ENCODE data around the gene CCDC9.

The CCDC9 gene

DNA sequence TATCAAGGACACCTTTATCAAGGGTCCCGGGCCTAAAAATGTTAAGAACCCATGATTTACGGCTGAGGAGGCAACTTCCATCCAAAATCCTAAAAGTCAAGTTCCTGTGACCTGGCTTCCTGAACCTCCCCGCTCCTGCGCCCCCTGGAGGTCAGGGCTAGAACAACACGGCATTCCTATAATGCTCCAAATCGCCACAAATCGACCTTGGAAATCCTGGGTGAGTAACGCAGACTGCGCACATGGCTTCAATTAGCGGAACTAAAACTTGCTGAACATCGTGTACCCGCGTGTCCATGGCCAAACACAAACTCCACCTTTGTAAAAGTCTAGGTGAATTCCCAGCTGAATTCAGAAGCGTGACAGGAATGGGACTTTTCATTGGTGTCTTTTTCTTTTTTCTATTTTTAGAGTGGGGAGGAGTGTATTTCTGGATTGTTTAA is 49.0 kb downstream of the CCDC9 start:
- Histone ChIP-seq H3K4me2 (ENCODE audit: insufficient read depth, low read length) (no peak overlapping the region), H3K79me2 (ENCODE audit: insufficient read depth, low read length) (no peaks in the 10 kb centered on the region), H3K27ac (ENCODE audit: low read length) (no peak overlapping the region), H2AFZ (ENCODE audit: low read depth, low read length) (peak overlapping the region; percentile 24; the same call in 1 of the 2 replicates), H3K4me3 (ENCODE audit: low read depth in 1 of 2, low read length in 2 of 2) (no peak overlapping the region), H3K9me3 (ENCODE audit: insufficient read depth, low read length, severe bottlenecking) (no peaks in the 10 kb centered on the region), H3K27me3 (ENCODE audit: insufficient read depth, low read length, poor library complexity) (no peaks in the 10 kb centered on the region), H4K20me1 (ENCODE audit: insufficient read depth, low read length) (no peaks in the 10 kb centered on the region), H3K4me1 (ENCODE audit: insufficient read depth, low read length) (0 out of 2 replicates have a peak, but pooled peaks cover 5% of the 10 kb centered on the region), H3K9ac (ENCODE audit: low read depth, low read length) (no peak overlapping the region), H3K36me3 (ENCODE audit: insufficient read depth, low read length) (no peaks in the 10 kb centered on the region)
- no peak for TF ChIP-seq EZH2 (IDR thresholded peaks at IDR 0.05; ENCODE audit: borderline replicate concordance, low read depth, low read length, severe bottlenecking)
- TF ChIP-seq, protein P1, sequence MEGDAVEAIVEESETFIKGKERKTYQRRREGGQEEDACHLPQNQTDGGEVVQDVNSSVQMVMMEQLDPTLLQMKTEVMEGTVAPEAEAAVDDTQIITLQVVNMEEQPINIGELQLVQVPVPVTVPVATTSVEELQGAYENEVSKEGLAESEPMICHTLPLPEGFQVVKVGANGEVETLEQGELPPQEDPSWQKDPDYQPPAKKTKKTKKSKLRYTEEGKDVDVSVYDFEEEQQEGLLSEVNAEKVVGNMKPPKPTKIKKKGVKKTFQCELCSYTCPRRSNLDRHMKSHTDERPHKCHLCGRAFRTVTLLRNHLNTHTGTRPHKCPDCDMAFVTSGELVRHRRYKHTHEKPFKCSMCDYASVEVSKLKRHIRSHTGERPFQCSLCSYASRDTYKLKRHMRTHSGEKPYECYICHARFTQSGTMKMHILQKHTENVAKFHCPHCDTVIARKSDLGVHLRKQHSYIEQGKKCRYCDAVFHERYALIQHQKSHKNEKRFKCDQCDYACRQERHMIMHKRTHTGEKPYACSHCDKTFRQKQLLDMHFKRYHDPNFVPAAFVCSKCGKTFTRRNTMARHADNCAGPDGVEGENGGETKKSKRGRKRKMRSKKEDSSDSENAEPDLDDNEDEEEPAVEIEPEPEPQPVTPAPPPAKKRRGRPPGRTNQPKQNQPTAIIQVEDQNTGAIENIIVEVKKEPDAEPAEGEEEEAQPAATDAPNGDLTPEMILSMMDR (IDR thresholded peaks at IDR 0.05; ENCODE audit: borderline replicate concordance, extremely low read depth, low read length, poor library complexity, severe bottlenecking) = peak; percentile 99
- DNase-seq (peak; percentile 58), ATAC-seq (ENCODE audit: insufficient read depth, low read depth) (no peak)

DNA sequence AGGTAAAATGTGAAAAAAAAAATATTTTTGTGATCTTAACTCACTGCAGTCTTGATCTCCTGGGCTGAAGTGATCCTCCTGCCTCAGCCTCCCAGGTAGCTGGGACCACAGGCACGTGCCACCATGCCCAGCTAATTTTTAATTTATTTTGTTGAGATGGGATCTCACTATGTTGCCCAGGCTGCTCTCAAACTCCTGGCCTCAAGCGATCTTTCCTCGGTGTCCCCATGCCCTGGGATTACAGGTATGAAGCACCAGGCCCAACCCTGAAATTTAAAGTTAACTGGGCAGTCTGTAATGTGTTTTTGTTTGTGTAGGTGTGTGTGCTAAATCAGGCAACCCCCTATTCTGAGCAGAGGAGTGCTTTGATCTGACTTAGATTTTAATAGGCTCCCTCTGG is 50.0 kb downstream of the CCDC9 start:
- H4K20me1 ChIP-seq (ENCODE audit: insufficient read depth, low read length) = no peaks in the 10 kb centered on the region
- H3K27me3 ChIP-seq (ENCODE audit: insufficient read depth, low read length, poor library complexity) = no peaks in the 10 kb centered on the region
- no peak overlapping the region for H3K9ac ChIP-seq (ENCODE audit: low read depth, low read length)
- no peaks in the 10 kb centered on the region for H3K36me3 ChIP-seq (ENCODE audit: insufficient read depth, low read length)
- no peak for TF ChIP-seq EZH2 (IDR thresholded peaks at IDR 0.05; ENCODE audit: borderline replicate concordance, low read depth, low read length, severe bottlenecking)
- TF ChIP-seq, protein P1 (IDR thresholded peaks at IDR 0.05; ENCODE audit: borderline replicate concordance, extremely low read depth, low read length, poor library complexity, severe bottlenecking) = no peak
- no peak overlapping the region for H3K4me3 ChIP-seq (ENCODE audit: low read depth in 1 of 2, low read length in 2 of 2)
- no peak overlapping the region for H3K27ac ChIP-seq (ENCODE audit: low read length)
- H3K9me3 ChIP-seq (ENCODE audit: insufficient read depth, low read length, severe bottlenecking) = no peaks in the 10 kb centered on the region
- no peaks in the 10 kb centered on the region for H3K79me2 ChIP-seq (ENCODE audit: insufficient read depth, low read length)
- DNase-seq (no peak), ATAC-seq (ENCODE audit: insufficient read depth, low read depth) (no peak)
- H2AFZ ChIP-seq (ENCODE audit: low read depth, low read length) = no peak overlapping the region
- H3K4me1 ChIP-seq (ENCODE audit: insufficient read depth, low read length) = 0 out of 2 replicates have a peak, but pooled peaks cover 5% of the 10 kb centered on the region
- H3K4me2 ChIP-seq (ENCODE audit: insufficient read depth, low read length) = no peak overlapping the region

DNA sequence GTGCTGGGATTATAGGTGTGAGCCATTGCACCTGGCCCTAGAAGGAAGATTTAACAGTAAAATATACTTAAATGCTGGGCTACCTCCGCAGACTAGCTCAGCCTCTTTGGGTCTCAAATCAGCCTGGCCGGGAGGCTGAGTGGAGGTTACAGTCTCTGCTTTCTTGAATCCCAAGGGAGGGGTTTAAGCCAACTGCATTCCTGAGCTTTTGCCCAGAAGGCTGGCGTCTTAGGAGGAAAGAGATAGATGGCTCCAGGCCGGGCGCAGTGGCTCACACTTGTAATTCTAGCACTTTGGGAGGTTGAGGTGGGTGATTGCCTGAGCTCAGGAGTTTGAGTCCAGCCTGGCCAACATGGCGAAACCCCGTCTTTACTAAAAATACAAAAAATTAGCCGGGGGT is 52.7 kb downstream of the CCDC9 start:
- TF ChIP-seq, protein P1 (IDR thresholded peaks at IDR 0.05; ENCODE audit: borderline replicate concordance, extremely low read depth, low read length, poor library complexity, severe bottlenecking) = no peak
- TF ChIP-seq EZH2 (IDR thresholded peaks at IDR 0.05; ENCODE audit: borderline replicate concordance, low read depth, low read length, severe bottlenecking) = no peak
- Histone ChIP-seq H3K4me2 (ENCODE audit: insufficient read depth, low read length) (no peak overlapping the region), H3K79me2 (ENCODE audit: insufficient read depth, low read length) (no peaks in the 10 kb centered on the region), H4K20me1 (ENCODE audit: insufficient read depth, low read length) (no peaks in the 10 kb centered on the region), H2AFZ (ENCODE audit: low read depth, low read length) (no peak overlapping the region), H3K27me3 (ENCODE audit: insufficient read depth, low read length, poor library complexity) (no peaks in the 10 kb centered on the region), H3K4me3 (ENCODE audit: low read depth in 1 of 2, low read length in 2 of 2) (no peak overlapping the region), H3K27ac (ENCODE audit: low read length) (no peak overlapping the region), H3K9ac (ENCODE audit: low read depth, low read length) (no peak overlapping the region), H3K9me3 (ENCODE audit: insufficient read depth, low read length, severe bottlenecking) (no peaks in the 10 kb centered on the region), H3K4me1 (ENCODE audit: insufficient read depth, low read length) (0 out of 2 replicates have a peak, but pooled peaks cover 5% of the 10 kb centered on the region), H3K36me3 (ENCODE audit: insufficient read depth, low read length) (no peaks in the 10 kb centered on the region)
- DNase-seq (no peak), ATAC-seq (ENCODE audit: insufficient read depth, low read depth) (no peak)

DNA sequence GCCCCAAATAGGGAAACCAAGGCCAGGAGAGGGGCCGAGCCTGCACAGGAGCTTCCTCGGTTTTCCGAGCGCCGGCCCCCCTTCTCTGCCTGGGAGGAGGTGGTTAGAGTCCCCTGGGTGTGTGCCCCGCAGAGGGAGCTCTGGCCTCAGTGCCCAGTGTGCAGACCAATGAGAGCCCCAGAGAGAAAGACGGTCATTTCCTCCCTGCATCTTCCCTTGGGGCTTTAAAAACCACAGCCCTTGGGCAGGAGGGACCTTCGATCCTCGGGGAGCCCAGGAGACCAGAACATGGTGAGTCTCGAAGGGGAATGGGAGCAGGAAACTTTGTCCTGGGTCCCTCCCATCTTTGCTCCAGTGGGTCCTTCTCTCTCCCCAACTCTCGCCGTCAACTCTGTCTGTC is 53.3 kb downstream of the CCDC9 start, which contains the start of gene C5AR1:
Gene C5AR1, plus strand, starts transcription at position 254 of the 400 bp plus-strand sequence. Its CDS starts 35 bp downstream, at position 289.
- H3K4me1 ChIP-seq (ENCODE audit: insufficient read depth, low read length) = 0 out of 2 replicates have a peak, but pooled peaks cover 5% of the 10 kb centered on the region
- no peak within 1 kb of the TSS for H3K27ac ChIP-seq (ENCODE audit: low read length)
- no peak within 1 kb of the TSS for H2AFZ ChIP-seq (ENCODE audit: low read depth, low read length)
- no peak for DNase-seq
- no peaks in the 10 kb centered on the region for H4K20me1 ChIP-seq (ENCODE audit: insufficient read depth, low read length)
- ATAC-seq (ENCODE audit: insufficient read depth, low read depth) = no peak
- no peaks in the 10 kb centered on the region for H3K79me2 ChIP-seq (ENCODE audit: insufficient read depth, low read length)
- H3K36me3 ChIP-seq (ENCODE audit: insufficient read depth, low read length) = no peaks in the 10 kb centered on the region
- H3K9me3 ChIP-seq (ENCODE audit: insufficient read depth, low read length, severe bottlenecking) = no peaks in the 10 kb centered on the region
- no peak within 1 kb of the TSS for H3K9ac ChIP-seq (ENCODE audit: low read depth, low read length)
- no peaks in the 10 kb centered on the region for H3K27me3 ChIP-seq (ENCODE audit: insufficient read depth, low read length, poor library complexity)
- H3K4me2 ChIP-seq (ENCODE audit: insufficient read depth, low read length) = no peak within 1 kb of the TSS
- no peak for TF ChIP-seq EZH2 (IDR thresholded peaks at IDR 0.05; ENCODE audit: borderline replicate concordance, low read depth, low read length, severe bottlenecking)
- no peak within 1 kb of the TSS for H3K4me3 ChIP-seq (ENCODE audit: low read depth in 1 of 2, low read length in 2 of 2)

All from DND-41 (cell line).